WTC11 (cell line): Measurements from ENCODE around the gene LMO1. TPM values are rescaled to one million over a fixed set of nuclear protein-coding genes. Genes with fewer than 3 reads are reported as not detected.

Source experiments
- ATAC-seq: fragments of 200-7000 bp; cut with Tn5 transposase; 2 replicates; pipeline ENCODE4 v1.10.0; 2021; ENCODE audit warnings: mild to moderate bottlenecking, moderate library complexity
- CTCF ChIA-PET: fragments of 300-600 bp; sonication (Branson Sonifier 250); formaldehyde crosslinking; loops from one replicate; lab custom pipeline; 2021; ENCODE audit warnings: antibody characterized with exemption; lab: Charles Lee
- POLR2A ChIA-PET: fragments of 350-600 bp; sonication (Branson Sonifier 250); formaldehyde crosslinking; loops from one replicate; lab custom pipeline; 2021; ENCODE audit warnings: antibody characterized with exemption; lab: Charles Lee
- DNase-seq: peaks from one replicate; pipeline ENCODE4 v3.0.0; 2021; ENCODE audit warnings: low spot score
- H3K27ac Mint-ChIP-seq: 2 replicates; pipeline ENCODE4 v1.8.0; 2021; ENCODE audit warnings: mixed read lengths
- H3K27me3 Mint-ChIP-seq: 2 replicates; pipeline ENCODE4 v1.8.0; 2021; ENCODE audit warnings: low read depth, mild to moderate bottlenecking, moderate library complexity, mixed read lengths
- H3K36me3 Mint-ChIP-seq: 2 replicates; pipeline ENCODE4 v1.8.0; 2021; ENCODE audit warnings: mixed read lengths
- H3K4me1 Mint-ChIP-seq: 2 replicates; pipeline ENCODE4 v1.8.0; 2022; ENCODE audit warnings: mixed read lengths
- H3K4me3 Mint-ChIP-seq: 2 replicates; pipeline ENCODE4 v1.8.0; 2021; ENCODE audit warnings: mild to moderate bottlenecking, moderate library complexity, mixed read lengths
- H3K9me3 Mint-ChIP-seq: 2 replicates; pipeline ENCODE4 v1.8.0; 2021; ENCODE audit warnings: mixed read lengths
- AFF4 ChIP-seq: sonication (generic); formaldehyde crosslinking; IDR thresholded peaks from 2 replicates; pipeline ENCODE4 v1.8.1; 2023; ENCODE audit warnings: mild to moderate bottlenecking, missing genetic modification reagents, borderline replicate concordance
- ATF2 ChIP-seq: sonication (generic); formaldehyde crosslinking; IDR thresholded peaks from 2 replicates; pipeline ENCODE4 v1.8.1; 2022; ENCODE audit warnings: low read depth, missing genetic modification reagents, borderline replicate concordance
- CREB1 ChIP-seq: sonication (generic); formaldehyde crosslinking; IDR thresholded peaks from 2 replicates; pipeline ENCODE4 v1.8.0; 2023; ENCODE audit warnings: mild to moderate bottlenecking, missing genetic modification reagents
- CREM ChIP-seq: sonication (generic); formaldehyde crosslinking; IDR thresholded peaks from 2 replicates; pipeline ENCODE4 v1.8.1; 2022; ENCODE audit warnings: mild to moderate bottlenecking, missing genetic modification reagents, moderate library complexity
- E2F1 ChIP-seq: sonication (generic); formaldehyde crosslinking; IDR thresholded peaks from 2 replicates; pipeline ENCODE4 v1.8.0; 2022; ENCODE audit warnings: mild to moderate bottlenecking, missing genetic modification reagents
- ELF4 ChIP-seq: sonication (generic); formaldehyde crosslinking; IDR thresholded peaks from 2 replicates; pipeline ENCODE4 v1.8.1; 2022; ENCODE audit warnings: low read depth, mild to moderate bottlenecking, moderate library complexity, missing genetic modification reagents
- ESRRA ChIP-seq: sonication (generic); formaldehyde crosslinking; IDR thresholded peaks from 2 replicates; pipeline ENCODE4 v1.8.1; 2022; ENCODE audit warnings: mild to moderate bottlenecking, missing genetic modification reagents, borderline replicate concordance
- FOXJ3 ChIP-seq: sonication (generic); formaldehyde crosslinking; IDR thresholded peaks from 2 replicates; pipeline ENCODE4 v1.9.0; 2021; ENCODE audit warnings: missing genetic modification reagents, mild to moderate bottlenecking, borderline replicate concordance
- FOXP1 ChIP-seq: sonication (generic); formaldehyde crosslinking; IDR thresholded peaks from 2 replicates; pipeline ENCODE4 v1.8.0; 2022; ENCODE audit warnings: missing genetic modification reagents, mild to moderate bottlenecking, moderate library complexity, borderline replicate concordance
- HMGXB4 ChIP-seq: sonication (generic); formaldehyde crosslinking; IDR thresholded peaks from 2 replicates; pipeline ENCODE4 v1.8.1; 2023; ENCODE audit warnings: mild to moderate bottlenecking, moderate library complexity, missing genetic modification reagents
- JUN ChIP-seq: sonication (generic); formaldehyde crosslinking; IDR thresholded peaks from 2 replicates; pipeline ENCODE4 v1.8.0; 2023; ENCODE audit warnings: mild to moderate bottlenecking, missing genetic modification reagents
- MYBL2 ChIP-seq: sonication (generic); formaldehyde crosslinking; IDR thresholded peaks from 2 replicates; pipeline ENCODE4 v1.8.1; 2023; ENCODE audit warnings: mild to moderate bottlenecking, moderate library complexity, missing genetic modification reagents
- NR2C2 ChIP-seq: sonication (generic); formaldehyde crosslinking; IDR thresholded peaks from 2 replicates; pipeline ENCODE4 v1.8.0; 2022; ENCODE audit warnings: mild to moderate bottlenecking, missing genetic modification reagents
- PRDM15 ChIP-seq: sonication (generic); formaldehyde crosslinking; IDR thresholded peaks from 2 replicates; pipeline ENCODE4 v1.8.0; 2022; ENCODE audit warnings: missing genetic modification reagents
- SOX15 ChIP-seq: fragments of 250-450 bp; sonication (Bioruptor Pico); IDR thresholded peaks from 2 replicates; pipeline ENCODE4 v1.9.0; 2021; ENCODE audit warnings: mild to moderate bottlenecking
- SP1 ChIP-seq: sonication (generic); formaldehyde crosslinking; conservative IDR thresholded peaks from 2 replicates; pipeline ENCODE4 v1.8.1; 2022; ENCODE audit warnings: missing genetic modification reagents
- TCF7 ChIP-seq: sonication (generic); formaldehyde crosslinking; IDR thresholded peaks from 2 replicates; pipeline ENCODE4 v1.8.0; 2022; ENCODE audit warnings: mild to moderate bottlenecking, low read depth, missing genetic modification reagents, moderate library complexity
- TP53 ChIP-seq: sonication (generic); formaldehyde crosslinking; IDR thresholded peaks from 2 replicates; pipeline ENCODE4 v1.8.1; 2023; ENCODE audit warnings: mild to moderate bottlenecking, missing genetic modification reagents
- ZBTB21 ChIP-seq: sonication (generic); formaldehyde crosslinking; IDR thresholded peaks from 2 replicates; pipeline ENCODE4 v1.8.1; 2023; ENCODE audit warnings: mild to moderate bottlenecking, missing genetic modification reagents, borderline replicate concordance
- ZMAT4 ChIP-seq: fragments of 250-450 bp; sonication (Bioruptor Pico); IDR thresholded peaks from 2 replicates; pipeline ENCODE4 v1.9.0; 2021; ENCODE audit warnings: mild to moderate bottlenecking
- ZNF121 ChIP-seq: sonication (generic); formaldehyde crosslinking; IDR thresholded peaks from 2 replicates; pipeline ENCODE4 v1.8.0; 2023; ENCODE audit warnings: missing genetic modification reagents
- ZNF232 ChIP-seq: sonication (generic); formaldehyde crosslinking; IDR thresholded peaks from 2 replicates; pipeline ENCODE4 v1.8.0; 2022; ENCODE audit warnings: mild to moderate bottlenecking, missing genetic modification reagents
- total RNA-seq: library from RNA; stranded (reverse); gene quantifications from 3 replicates; pipeline ENCODE4 v1.2.3, GENCODE V29; 2021

LMO1 gene
- total RNA-seq, 1 experiment from 2014 or later = 0.44 TPM

GRCh38 chr11:8297781-8298440 lies 34.2 kb upstream of the LMO1 start:
- Mint-ChIP-seq H3K4me1 (peaks cover 8% of the 10 kb centered on the region), H3K27ac (no peak overlapping the region), H3K4me3 (no peak overlapping the region), H3K9me3 (peaks cover 19% of the 10 kb centered on the region), H3K27me3 (no peaks in the 10 kb centered on the region), H3K36me3 (no peaks in the 10 kb centered on the region)
- no peak for TF ChIP-seq ZNF232 (CRISPR knock-in tag)
- TF ChIP-seq CREB1 (CRISPR knock-in tag) = no peak
- no peak for TF ChIP-seq CREM (CRISPR knock-in tag)
- no peak for TF ChIP-seq SP1
- TF ChIP-seq SOX15 (CRISPR knock-in tag) = no peak
- TF ChIP-seq AFF4 (CRISPR knock-in tag) = no peak
- no peak for TF ChIP-seq ATF2 (CRISPR knock-in tag)
- TF ChIP-seq TP53 (CRISPR knock-in tag) = no peak
- no peak for TF ChIP-seq ZMAT4 (CRISPR knock-in tag)
- no peak for TF ChIP-seq FOXJ3 (CRISPR knock-in tag)
- CTCF ChIA-PET = interaction anchor here (1.4 kb wide), 1 partner anchor 42 kb away, joined by 3 read pairs; no protein-coding TSS in a partner anchor
- POLR2A ChIA-PET = no interaction called here
- DNase-seq (no peak), ATAC-seq (no peak)

- POLR2A ChIA-PET = no interaction called here
- Mint-ChIP-seq H3K4me3 (no peak overlapping the region), H3K9me3 (peaks cover 10% of the 10 kb centered on the region), H3K27me3 (no peaks in the 10 kb centered on the region), H3K36me3 (no peaks in the 10 kb centered on the region), H3K4me1 (peaks cover 8% of the 10 kb centered on the region), H3K27ac (no peak overlapping the region)
- ATAC-seq (no peak), DNase-seq (no peak)
- CTCF ChIA-PET = interaction anchor here (1.3 to 1.7 kb wide), 2 partner anchors 34 to 104 kb away, joined by 3 to 4 read pairs; partner anchors contain the start of gene LMO1
- no peak for TF ChIP-seq JUN (CRISPR knock-in tag)
- no peak for TF ChIP-seq TCF7 (CRISPR knock-in tag)
- TF ChIP-seq NR2C2 = no peak
- no peak for TF ChIP-seq HMGXB4 (CRISPR knock-in tag)
- TF ChIP-seq FOXP1 = no peak
- no peak for TF ChIP-seq ELF4 (CRISPR knock-in tag)
- no peak for TF ChIP-seq E2F1 (CRISPR knock-in tag)
- TF ChIP-seq ZNF121 (CRISPR knock-in tag) = no peak
- TF ChIP-seq ZBTB21 (CRISPR knock-in tag) = no peak
- TF ChIP-seq PRDM15 = no peak
- no peak for TF ChIP-seq MYBL2 (CRISPR knock-in tag)
- no peak for TF ChIP-seq ESRRA (CRISPR knock-in tag)
These were observed 33.2 kb upstream of the LMO1 start for GRCh38 chr11:8296872-8297271.
